ENCODE results near the gene PLCL2.

DNA sequence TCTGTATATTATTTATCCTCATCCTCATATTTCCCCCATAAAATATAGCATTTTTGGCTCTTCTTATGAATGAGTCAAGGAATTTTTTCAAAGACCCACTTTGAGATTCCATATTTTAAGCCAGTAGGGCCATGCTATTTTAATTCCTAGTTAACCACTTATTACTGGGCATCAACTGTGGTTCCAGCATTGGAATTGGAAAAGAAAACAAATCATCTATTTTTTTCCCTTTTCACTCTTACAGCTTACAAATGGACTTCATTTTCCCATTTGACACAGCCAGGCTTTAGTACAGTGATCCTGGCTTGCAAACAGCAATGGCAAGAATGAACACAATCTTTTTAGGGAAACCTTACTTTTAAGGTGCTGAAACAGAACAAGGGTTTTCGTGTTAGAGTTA lies 19.4 kb upstream of the PLCL2 start:
- TF ChIP-seq POLR2AphosphoS5 (IDR thresholded peaks at IDR 0.05) (no peak), POLR2A (IDR thresholded peaks at IDR 0.05; ENCODE audit: low read depth) (no peak)
- TF ChIP-seq, protein P1, sequence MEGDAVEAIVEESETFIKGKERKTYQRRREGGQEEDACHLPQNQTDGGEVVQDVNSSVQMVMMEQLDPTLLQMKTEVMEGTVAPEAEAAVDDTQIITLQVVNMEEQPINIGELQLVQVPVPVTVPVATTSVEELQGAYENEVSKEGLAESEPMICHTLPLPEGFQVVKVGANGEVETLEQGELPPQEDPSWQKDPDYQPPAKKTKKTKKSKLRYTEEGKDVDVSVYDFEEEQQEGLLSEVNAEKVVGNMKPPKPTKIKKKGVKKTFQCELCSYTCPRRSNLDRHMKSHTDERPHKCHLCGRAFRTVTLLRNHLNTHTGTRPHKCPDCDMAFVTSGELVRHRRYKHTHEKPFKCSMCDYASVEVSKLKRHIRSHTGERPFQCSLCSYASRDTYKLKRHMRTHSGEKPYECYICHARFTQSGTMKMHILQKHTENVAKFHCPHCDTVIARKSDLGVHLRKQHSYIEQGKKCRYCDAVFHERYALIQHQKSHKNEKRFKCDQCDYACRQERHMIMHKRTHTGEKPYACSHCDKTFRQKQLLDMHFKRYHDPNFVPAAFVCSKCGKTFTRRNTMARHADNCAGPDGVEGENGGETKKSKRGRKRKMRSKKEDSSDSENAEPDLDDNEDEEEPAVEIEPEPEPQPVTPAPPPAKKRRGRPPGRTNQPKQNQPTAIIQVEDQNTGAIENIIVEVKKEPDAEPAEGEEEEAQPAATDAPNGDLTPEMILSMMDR (IDR thresholded peaks at IDR 0.05) = no peak

All from esophagus muscularis mucosa (tissue), 3 donors.